Keratinocyte (primary cell): ENCODE results near the gene CDK12. TPM values are rescaled to one million over a fixed set of nuclear protein-coding genes. Genes with fewer than 3 reads are reported as not detected.

Source experiments
- DNase-seq: peaks from one replicate; pipeline ENCODE4 v3.0.0-alpha.2; 2011; ENCODE audit warnings: low read depth, missing footprints, low spot score
- FAIRE-seq: peaks from 2 replicates; lab custom pipeline; 2011; peaks lifted over from hg19 to GRCh38; lab: Jason Lieb, UNC
- H2AFZ ChIP-seq: 2 replicates; pipeline ENCODE4 v1.6.0; 2012; ENCODE audit warnings: low read length, control low read depth, inconsistent platforms; ENCODE audit not compliant: control insufficient read depth
- H3K27ac ChIP-seq: 2 replicates; pipeline ENCODE4 v1.5.1; 2011; ENCODE audit warnings: low read length; ENCODE audit not compliant: control insufficient read depth, insufficient read depth
- H3K27me3 ChIP-seq: 3 replicates; pipeline ENCODE4 v1.6.0; 2011; ENCODE audit warnings: low read length; ENCODE audit not compliant: control insufficient read depth, insufficient read depth; ENCODE audit errors: extremely low read depth
- H3K36me3 ChIP-seq, 2 experiments: 2 replicates in 1 of 2; 3 replicates in 1 of 2; pipeline ENCODE4 v1.5.1; 2011; ENCODE audit warnings: low read length in 2 of 2, mild to moderate bottlenecking in 1 of 2; ENCODE audit not compliant: control insufficient read depth in 2 of 2, insufficient read depth in 2 of 2; ENCODE audit errors: extremely low read depth in 1 of 2
- H3K4me1 ChIP-seq: 3 replicates; pipeline ENCODE4 v1.5.1; 2011; ENCODE audit warnings: low read length; ENCODE audit not compliant: control insufficient read depth, insufficient read depth; ENCODE audit errors: extremely low read depth
- H3K4me2 ChIP-seq: 3 replicates; pipeline ENCODE4 v1.6.0; 2011; ENCODE audit warnings: low read depth, low read length; ENCODE audit not compliant: control insufficient read depth, insufficient read depth; ENCODE audit errors: extremely low read depth
- H3K4me3 ChIP-seq, 3 experiments: fragments of 200-600 bp in 1 of 3; sonication (generic) in 1 of 3; 2 replicates in 2 of 3; 3 replicates in 1 of 3; pipeline ENCODE4 v1.5.1; 2011 to 2016; ENCODE audit warnings: low read length in 3 of 3, mild to moderate bottlenecking in 3 of 3, control low read depth in 2 of 3, inconsistent platforms in 1 of 3, low read depth in 1 of 3, mixed read lengths in 1 of 3, mixed run types in 1 of 3, moderate library complexity in 1 of 3; ENCODE audit not compliant: control insufficient read depth in 2 of 3, insufficient read depth in 2 of 3; ENCODE audit errors: extremely low read depth in 1 of 3
- H3K79me2 ChIP-seq: 2 replicates; pipeline ENCODE4 v1.6.0; 2012; ENCODE audit warnings: low read length; ENCODE audit not compliant: control insufficient read depth, insufficient read depth
- H3K9ac ChIP-seq: 3 replicates; pipeline ENCODE4 v1.6.0; 2011; ENCODE audit warnings: low read length; ENCODE audit not compliant: control insufficient read depth, insufficient read depth; ENCODE audit errors: extremely low read depth
- H3K9me1 ChIP-seq: 3 replicates; pipeline ENCODE4 v1.6.0; 2011; ENCODE audit warnings: low read length; ENCODE audit not compliant: control insufficient read depth, insufficient read depth; ENCODE audit errors: extremely low read depth
- H3K9me3 ChIP-seq: 2 replicates; pipeline ENCODE4 v1.5.1; 2012; ENCODE audit warnings: low read depth, low read length; ENCODE audit not compliant: control insufficient read depth
- H4K20me1 ChIP-seq: 3 replicates; pipeline ENCODE4 v1.6.0; 2011; ENCODE audit warnings: low read length; ENCODE audit not compliant: control insufficient read depth, insufficient read depth; ENCODE audit errors: extremely low read depth
- CTCF ChIP-seq, 3 experiments: IDR thresholded peaks in 1 of 3; conservative IDR thresholded peaks in 1 of 3; optimal IDR thresholded peaks in 1 of 3; 2 replicates in 2 of 3; 3 replicates in 1 of 3; pipeline versions ENCODE3 to v1.5.1; 2011; ENCODE audit warnings: low read length in 3 of 3, mild to moderate bottlenecking in 3 of 3, moderate library complexity in 2 of 3, control low read depth in 1 of 3, inconsistent platforms in 1 of 3; ENCODE audit not compliant: insufficient read depth in 2 of 3; ENCODE audit errors: extremely low read depth in 1 of 3
- EZH2 ChIP-seq: IDR thresholded peaks from one replicate; pipeline ENCODE4 v1.6.1; 2012; ENCODE audit warnings: inconsistent platforms, mild to moderate bottlenecking, low read length, moderate library complexity
- dilution Hi-C: fragments of 300-500 bp; cut with MboI; formaldehyde crosslinking; loops from one replicate; pipeline ENCODE4 v1.7.0; 2020; ENCODE audit warnings: low sequenced_read_pairs; ENCODE audit not compliant: extremely low pct_ligation_motif_present
- polyA plus RNA-seq, 5 experiments: library from polyadenylated mRNA; depleted of rRNA in 3 of 5; stranded (reverse) in 3 of 5; stranded (forward) in 1 of 5; unstranded in 1 of 5; fragments of >200 nt; gene quantifications; 1 replicate in 1 of 5; 2 replicates in 3 of 5; 3 replicates in 1 of 5; pipeline versions ENCODE4 v1.2.1 to v1.2.3, GENCODE V29; 2011 to 2012; ENCODE audit warnings: missing spikeins in 2 of 5, low read depth in 1 of 5, low replicate concordance in 1 of 5

The CDK12 gene
- polyA plus RNA-seq, 1 donor (not counting 4 experiments of a cell fraction or from before 2014, with no cell fraction given): 25.7 TPM

- peaks cover 17 to 23% of the 10 kb centered on the region in 2 experiments for H3K36me3 ChIP-seq
- H3K4me1 ChIP-seq: no peaks in the 10 kb centered on the region
- no peak overlapping the region for H3K4me2 ChIP-seq
- H4K20me1 ChIP-seq: no peaks in the 10 kb centered on the region
- no peak overlapping the region for H3K9ac ChIP-seq
- FAIRE-seq (no peak), DNase-seq (no peak)
- H3K27me3 ChIP-seq: no peaks in the 10 kb centered on the region
- H3K79me2 ChIP-seq: no peaks in the 10 kb centered on the region
- no peak overlapping the region for H2AFZ ChIP-seq
- H3K9me3 ChIP-seq: no peaks in the 10 kb centered on the region
- H3K9me1 ChIP-seq: no peaks in the 10 kb centered on the region
- no peak overlapping the region for H3K4me3 ChIP-seq
- dilution Hi-C loops: no loop called here
- no peak overlapping the region for H3K27ac ChIP-seq
- no peak for TF ChIP-seq CTCF (optimal IDR thresholded peaks at IDR 0.05 in 1 of 3, IDR thresholded peaks at IDR 0.05 in 1 of 3, conservative IDR thresholded peaks at IDR 0.05 in 1 of 3; ENCODE audit: extremely low read depth in 1 of 3, insufficient read depth in 2 of 3, low read length in 3 of 3)
Observed at GRCh38 chr17:39513915-39514314, 52.6 kb downstream of the CDK12 start.

GRCh38 chr17:39517224-39517623 lies 55.9 kb downstream of the CDK12 start:
- no peak overlapping the region for H3K27ac ChIP-seq
- no peak overlapping the region for H3K4me3 ChIP-seq
- H3K4me1 ChIP-seq: no peaks in the 10 kb centered on the region
- H2AFZ ChIP-seq: no peak overlapping the region
- FAIRE-seq: no peak
- no peak for DNase-seq
- TF ChIP-seq CTCF (optimal IDR thresholded peaks at IDR 0.05 in 1 of 3, IDR thresholded peaks at IDR 0.05 in 1 of 3, conservative IDR thresholded peaks at IDR 0.05 in 1 of 3; ENCODE audit: extremely low read depth in 1 of 3, insufficient read depth in 2 of 3, low read length in 3 of 3): no peak
- no peak for TF ChIP-seq EZH2
- H4K20me1 ChIP-seq: no peaks in the 10 kb centered on the region
- no peak overlapping the region for H3K9ac ChIP-seq
- H3K27me3 ChIP-seq: no peaks in the 10 kb centered on the region
- H3K4me2 ChIP-seq: no peak overlapping the region
- H3K9me1 ChIP-seq: no peaks in the 10 kb centered on the region
- H3K79me2 ChIP-seq: no peaks in the 10 kb centered on the region
- H3K36me3 ChIP-seq: peaks cover 19 to 21% of the 10 kb centered on the region in 2 experiments
- dilution Hi-C loops: no loop called here
- no peaks in the 10 kb centered on the region for H3K9me3 ChIP-seq
